HUDEP-2 (cell line): ENCODE data around the gene OR8B3.

Source experiments
- DNase-seq, 76 experiments: peaks; one replicate each; lab custom pipeline; 2025; ENCODE audit not compliant: unreplicated experiment in 76 of 76; lab: John Stamatoyannopoulos, UW

OR8B3 gene

GRCh38 chr11:124380585-124380984, 18.2 kb downstream of the OR8B3 start:
- DNase-seq, result no peak

DNA sequence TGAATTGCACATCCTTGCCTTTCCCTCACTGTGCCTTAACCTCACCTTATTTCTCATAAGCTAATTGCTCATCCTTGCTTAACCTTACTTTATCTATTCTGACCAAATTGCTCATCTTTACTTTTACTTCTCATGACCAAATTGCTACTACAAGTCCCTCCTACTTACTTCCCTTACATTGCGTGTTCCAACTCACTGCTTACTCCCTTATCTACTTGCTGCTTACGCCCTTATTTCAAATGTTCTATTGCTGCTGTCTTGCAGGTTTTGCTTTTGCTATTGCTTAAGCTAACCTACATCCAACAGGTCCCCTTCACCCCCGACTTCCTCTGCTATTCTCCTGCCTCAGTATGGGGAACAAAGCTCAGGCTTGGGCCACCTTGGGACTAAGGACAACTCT, 22.5 kb downstream of the OR8B3 start:
- DNase-seq, result no peak

GRCh38 chr11:124359566-124359965, 39.3 kb downstream of the OR8B3 start:
- DNase-seq, result no peak

GRCh38 chr11:124346311-124346955, 52.4 kb downstream of the OR8B3 start:
- no peak for DNase-seq
